A549 (cell line): Measurements from ENCODE around the gene ZDHHC17.

Source experiments
- CTCF ChIP-seq: fragments of >200 bp; sonication (Bioruptor Twin); formaldehyde crosslinking; IDR thresholded peaks from 3 replicates; pipeline ENCODE4 v1.5.1; 2016
- EHMT2 ChIP-seq: fragments of 200-600 bp; sonication (generic); IDR thresholded peaks from 2 replicates; pipeline ENCODE4 v1.6.1; 2016; ENCODE audit warnings: antibody characterized with exemption, low read depth, mild to moderate bottlenecking, moderate library complexity
- ELK1 ChIP-seq: fragments of 150-350 bp; IDR thresholded peaks from 2 replicates; pipeline ENCODE4 v1.6.1; 2014; ENCODE audit warnings: low read depth, mild to moderate bottlenecking, low read length
- HOXB13 ChIP-seq: fragments of 250-450 bp; sonication (Bioruptor Pico); IDR thresholded peaks from 2 replicates; pipeline ENCODE4 v1.5.0; 2020; ENCODE audit warnings: low read depth, mild to moderate bottlenecking, moderate library complexity
- MAZ ChIP-seq: fragments of 150-350 bp; IDR thresholded peaks from 2 replicates; pipeline ENCODE4 v1.6.1; 2014; ENCODE audit warnings: antibody characterized with exemption, low read depth, low read length, borderline replicate concordance
- NFE2L2 ChIP-seq: fragments of 150-350 bp; conservative IDR thresholded peaks from 2 replicates; pipeline ENCODE4 v1.6.1; 2014; ENCODE audit warnings: low read length
- PHF8 ChIP-seq: fragments of 200-600 bp; sonication (generic); IDR thresholded peaks from 2 replicates; pipeline ENCODE4 v1.6.1; 2016; ENCODE audit warnings: low read depth, mild to moderate bottlenecking, antibody characterized with exemption, moderate library complexity, borderline replicate concordance
- RAD21 ChIP-seq, 2 experiments: fragments of >200 bp in 1 of 2; sonication (Bioruptor Twin) in 1 of 2; formaldehyde crosslinking in 1 of 2; IDR thresholded peaks in 1 of 2; conservative IDR thresholded peaks in 1 of 2; 2 replicates in 1 of 2; 3 replicates in 1 of 2; pipeline ENCODE4 v1.6.1; 2012 to 2018; ENCODE audit warnings: inconsistent platforms in 1 of 2
- REST ChIP-seq: fragments of 200-600 bp; sonication (generic); IDR thresholded peaks from 2 replicates; pipeline ENCODE4 v1.6.1; 2016; ENCODE audit warnings: antibody characterized with exemption, mild to moderate bottlenecking, moderate library complexity
- RFX5 ChIP-seq: fragments of 450-650 bp; IDR thresholded peaks from 2 replicates; pipeline ENCODE4 v1.7.1; 2014; ENCODE audit warnings: antibody characterized with exemption, mild to moderate bottlenecking, moderate library complexity
- SMC3 ChIP-seq: fragments of >200 bp; sonication (Bioruptor Twin); formaldehyde crosslinking; IDR thresholded peaks from 3 replicates; pipeline ENCODE4 v1.6.1; 2018; ENCODE audit warnings: inconsistent platforms
- ZSCAN20 ChIP-seq: fragments of 250-450 bp; sonication (Bioruptor Pico); IDR thresholded peaks from 2 replicates; pipeline ENCODE4 v1.8.0; 2022; ENCODE audit warnings: mild to moderate bottlenecking, moderate library complexity

GRCh38 chr12:76757694-76758093 lies 6.2 kb upstream of the ZDHHC17 start:
- no peak for TF ChIP-seq ZSCAN20 (CRISPR knock-in tag)
- TF ChIP-seq SMC3, result no peak
- no peak for TF ChIP-seq CTCF
- no peak for TF ChIP-seq REST
- no peak for TF ChIP-seq MAZ
- no peak for TF ChIP-seq NFE2L2
- no peak for TF ChIP-seq RFX5
- no peak for TF ChIP-seq EHMT2
- TF ChIP-seq ELK1, result no peak
- no peak for TF ChIP-seq PHF8
- TF ChIP-seq HOXB13 (CRISPR knock-in tag), result no peak
- TF ChIP-seq RAD21 (conservative IDR thresholded peaks at IDR 0.05 in 1 of 2, IDR thresholded peaks at IDR 0.05 in 1 of 2), result no peak
